Measurements from ENCODE around the gene RASSF8. TPM values are rescaled to one million over a fixed set of nuclear protein-coding genes. Genes with fewer than 3 reads are reported as not detected.
A peak's percentile ranks its signal among the peaks of the same experiment; 100 is the strongest.

RASSF8 gene
- total and polyA plus RNA-seq, 8 donors: 3.7 to 66.8 (median 10.5) TPM

DNA sequence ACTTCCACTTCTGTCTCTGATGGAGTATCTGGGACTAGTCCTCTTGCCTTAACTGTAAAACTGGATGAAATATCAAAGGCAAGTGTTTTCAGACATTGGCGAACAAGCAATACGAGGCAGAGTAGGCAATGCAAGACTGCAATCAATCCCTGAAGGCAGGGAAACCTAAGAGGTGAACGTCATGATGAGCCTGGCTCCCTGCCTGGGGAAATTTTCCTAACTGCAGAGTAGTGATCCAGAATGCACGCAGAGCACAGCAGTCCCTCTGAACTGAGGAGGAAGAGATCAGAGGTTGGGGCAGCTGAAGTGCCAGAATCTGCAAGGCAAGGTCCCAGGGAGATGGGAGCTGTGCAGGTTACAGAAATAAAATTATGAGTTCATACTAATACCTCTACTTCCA, 147.9 kb downstream of the RASSF8 start:
- DNase-seq: no peak
- WGBS, 5 donors: 68 to 81% (median 77%) methylated on average over 4 of the region's 4 CpGs
- no peak overlapping the region for H3K4me3 ChIP-seq

DNA sequence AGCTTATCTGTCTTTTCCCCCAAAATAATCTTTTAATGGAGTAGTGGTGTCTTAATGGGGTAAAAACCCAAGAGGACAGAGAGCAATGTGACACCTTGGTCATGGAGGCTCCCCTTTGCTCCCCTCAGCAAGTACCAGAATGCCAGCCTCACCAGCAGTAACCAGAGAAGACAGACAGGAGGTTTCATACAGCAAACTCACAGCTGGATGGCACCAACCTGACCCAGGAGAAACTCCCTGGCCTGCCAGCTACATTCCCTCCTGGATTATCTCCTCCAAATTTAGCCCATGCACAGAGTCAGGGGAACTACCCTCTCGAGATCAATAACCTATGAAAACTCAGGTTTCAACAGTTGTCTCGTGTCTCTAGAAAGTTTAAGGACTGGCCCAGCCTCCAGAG, 150.4 kb downstream of the RASSF8 start:
- Histone ChIP-seq H3K9me3 (no peaks in the 10 kb centered on the region), H3K4me1 (peaks cover 0 to 12% (median 10%) of the 10 kb centered on the region in 4 donors), H3K36me3 (no peaks in the 10 kb centered on the region), H3K27ac (peak overlapping the region in 2 of 5 donors; percentile 50 to 52), H3K4me3 (no peak overlapping the region), H3K27me3 (no peaks in the 10 kb centered on the region)
- 70 to 90% (median 88%) methylated on average over 2 of the region's 2 CpGs for WGBS, 5 donors
- intact Hi-C loops (cut with DNase I; ENCODE audit: low total_unique reads): no loop called here
- TF ChIP-seq POLR2A (IDR thresholded peaks at IDR 0.05) (no peak), EP300 (IDR thresholded peaks at IDR 0.05) (no peak), POLR2AphosphoS5 (IDR thresholded peaks at IDR 0.05) (no peak)
- TF ChIP-seq, protein P1, sequence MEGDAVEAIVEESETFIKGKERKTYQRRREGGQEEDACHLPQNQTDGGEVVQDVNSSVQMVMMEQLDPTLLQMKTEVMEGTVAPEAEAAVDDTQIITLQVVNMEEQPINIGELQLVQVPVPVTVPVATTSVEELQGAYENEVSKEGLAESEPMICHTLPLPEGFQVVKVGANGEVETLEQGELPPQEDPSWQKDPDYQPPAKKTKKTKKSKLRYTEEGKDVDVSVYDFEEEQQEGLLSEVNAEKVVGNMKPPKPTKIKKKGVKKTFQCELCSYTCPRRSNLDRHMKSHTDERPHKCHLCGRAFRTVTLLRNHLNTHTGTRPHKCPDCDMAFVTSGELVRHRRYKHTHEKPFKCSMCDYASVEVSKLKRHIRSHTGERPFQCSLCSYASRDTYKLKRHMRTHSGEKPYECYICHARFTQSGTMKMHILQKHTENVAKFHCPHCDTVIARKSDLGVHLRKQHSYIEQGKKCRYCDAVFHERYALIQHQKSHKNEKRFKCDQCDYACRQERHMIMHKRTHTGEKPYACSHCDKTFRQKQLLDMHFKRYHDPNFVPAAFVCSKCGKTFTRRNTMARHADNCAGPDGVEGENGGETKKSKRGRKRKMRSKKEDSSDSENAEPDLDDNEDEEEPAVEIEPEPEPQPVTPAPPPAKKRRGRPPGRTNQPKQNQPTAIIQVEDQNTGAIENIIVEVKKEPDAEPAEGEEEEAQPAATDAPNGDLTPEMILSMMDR (IDR thresholded peaks at IDR 0.05): no peak
- DNase-seq: no peak

More for the DNA sequence above, 147.9 kb downstream of the RASSF8 start:
- no peaks in the 10 kb centered on the region for H3K9me3 ChIP-seq
- no peaks in the 10 kb centered on the region for H3K36me3 ChIP-seq
- H3K27me3 ChIP-seq: no peaks in the 10 kb centered on the region
- intact Hi-C loops (cut with DNase I; ENCODE audit: low total_unique reads): no loop called here
- TF ChIP-seq POLR2A (IDR thresholded peaks at IDR 0.05) (no peak), EP300 (IDR thresholded peaks at IDR 0.05) (no peak), POLR2AphosphoS5 (IDR thresholded peaks at IDR 0.05) (no peak)
- TF ChIP-seq, protein P1 (IDR thresholded peaks at IDR 0.05): no peak
- H3K4me1 ChIP-seq: peaks cover 0 to 7% (median 3%) of the 10 kb centered on the region in 4 donors
- H3K27ac ChIP-seq: no peak overlapping the region

DNA sequence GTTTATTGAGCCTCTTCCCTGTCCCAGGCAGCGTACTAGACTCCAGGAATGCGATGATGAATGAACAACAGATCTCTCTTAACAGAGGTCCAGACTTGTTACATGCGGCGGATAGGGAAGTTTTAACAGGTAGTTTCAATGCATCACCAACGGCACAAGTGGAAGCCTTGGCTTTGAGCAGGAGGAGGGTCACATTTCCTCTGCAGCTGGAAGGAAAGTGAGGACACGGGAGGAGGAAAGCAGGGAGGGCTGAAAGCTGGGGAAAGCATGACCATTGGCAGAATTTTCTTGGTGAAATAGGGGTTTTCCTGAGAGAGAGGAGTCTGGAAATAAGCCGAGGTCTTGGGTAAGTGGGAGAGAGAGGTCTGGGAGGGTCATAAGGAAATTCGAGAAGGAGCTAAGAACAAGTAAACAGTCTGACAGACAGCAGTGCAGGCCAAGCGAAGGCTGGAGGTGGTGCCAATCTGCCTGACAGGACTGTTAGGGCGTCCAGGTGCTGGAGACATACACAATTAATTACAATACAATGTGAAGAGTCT, 150.9 kb downstream of the RASSF8 start:
- TF ChIP-seq EP300 (IDR thresholded peaks at IDR 0.05) (no peak), POLR2AphosphoS5 (IDR thresholded peaks at IDR 0.05) (no peak), POLR2A (IDR thresholded peaks at IDR 0.05) (no peak)
- TF ChIP-seq, protein P1 (IDR thresholded peaks at IDR 0.05): no peak
- intact Hi-C loops (cut with DNase I; ENCODE audit: low total_unique reads): no loop called here
- WGBS, 5 donors: 49 to 65% (median 59%) methylated on average over 10 of the region's 10 CpGs
- Histone ChIP-seq H3K27me3 (no peaks in the 10 kb centered on the region), H3K9me3 (no peaks in the 10 kb centered on the region), H3K27ac (peak overlapping the region in 3 of 5 donors; percentile 44 to 52 (median 50)), H3K36me3 (no peaks in the 10 kb centered on the region), H3K4me3 (no peak overlapping the region), H3K4me1 (peaks cover 2 to 13% (median 10%) of the 10 kb centered on the region in 4 donors)
- peak in 1 of 2 donors; percentile 54 for DNase-seq

DNA sequence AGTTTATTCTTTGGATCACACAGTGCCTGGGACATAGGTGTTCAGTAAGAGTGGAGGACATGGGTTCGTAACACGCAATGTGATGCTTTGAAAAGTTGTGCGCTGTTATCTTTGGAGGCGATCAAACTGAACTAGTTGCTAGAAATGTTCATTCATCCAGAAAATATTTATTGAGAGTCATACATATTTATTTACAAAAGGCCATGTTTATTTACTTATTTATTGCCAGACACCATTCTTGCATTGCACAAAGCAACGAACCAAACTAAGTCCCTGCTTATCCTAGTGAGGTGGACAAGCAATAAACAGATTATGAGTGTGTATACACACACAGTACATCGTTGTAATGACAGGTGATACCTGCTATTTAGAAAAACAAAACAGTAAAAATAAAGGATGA, 153.8 kb downstream of the RASSF8 start:
- 80 to 84% (median 83%) methylated on average over 6 of the region's 6 CpGs for WGBS, 5 donors
- intact Hi-C loops (cut with DNase I; ENCODE audit: low total_unique reads): no loop called here
- Histone ChIP-seq H3K27ac (peak overlapping the region in 1 of 5 donors; percentile 95), H3K36me3 (no peaks in the 10 kb centered on the region), H3K4me1 (peaks cover 9 to 32% (median 20%) of the 10 kb centered on the region in 4 donors), H3K4me3 (no peak overlapping the region), H3K9me3 (no peaks in the 10 kb centered on the region), H3K27me3 (no peaks in the 10 kb centered on the region)
- TF ChIP-seq POLR2AphosphoS5 (IDR thresholded peaks at IDR 0.05): no peak
- no peak for DNase-seq

DNA sequence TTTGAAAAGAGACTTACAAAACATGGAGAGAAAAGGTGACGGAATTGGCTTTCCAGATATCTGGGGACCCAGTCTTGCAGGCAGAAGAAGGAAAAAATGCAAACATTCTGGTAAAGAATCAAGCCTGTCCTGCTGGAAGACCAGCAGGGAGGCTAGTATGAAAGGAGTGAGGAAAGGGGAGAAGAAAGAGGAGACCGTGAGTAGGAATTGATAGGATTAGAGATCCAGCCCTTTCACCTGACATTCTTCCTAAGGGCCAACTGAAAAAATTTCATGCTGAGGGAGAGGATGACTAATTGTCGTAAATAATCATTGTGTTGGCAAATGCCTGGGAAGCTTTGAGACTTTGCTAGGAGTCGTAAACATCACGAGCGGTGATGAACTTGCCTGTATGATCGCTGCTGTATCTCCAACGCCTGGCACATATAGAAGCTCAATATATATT, 154.2 kb downstream of the RASSF8 start:
- intact Hi-C loops (cut with DNase I; ENCODE audit: low total_unique reads): no loop called here
- 72 to 89% (median 83%) methylated on average over 8 of the region's 8 CpGs for WGBS, 5 donors
- no peaks in the 10 kb centered on the region for H3K27me3 ChIP-seq
- peaks cover 9 to 36% (median 20%) of the 10 kb centered on the region in 4 donors for H3K4me1 ChIP-seq
- no peaks in the 10 kb centered on the region for H3K9me3 ChIP-seq
- peak in 1 of 2 donors; percentile 22 for DNase-seq
- TF ChIP-seq EP300 (IDR thresholded peaks at IDR 0.05) (no peak), POLR2AphosphoS5 (IDR thresholded peaks at IDR 0.05) (no peak)
- H3K27ac ChIP-seq: peak overlapping the region in 1 of 5 donors; percentile 95
- H3K36me3 ChIP-seq: no peaks in the 10 kb centered on the region
- H3K4me3 ChIP-seq: no peak overlapping the region
